ENCODE measurements around the gene EARS2.

GRCh38 chr16:23595246-23595950, 38.2 kb upstream of the EARS2 start:
- TF ChIP-seq EZH2 (optimal IDR thresholded peaks at IDR 0.05; ENCODE audit: low read depth, low read length), result no peak
- TF ChIP-seq CTCF (IDR thresholded peaks at IDR 0.05; ENCODE audit: low read length), result no peak
